HL-60 (cell line): ENCODE results near the gene SOBP.

Source experiments
- GABPA ChIP-seq: IDR thresholded peaks from 2 replicates; pipeline ENCODE4 v1.6.1; 2012; ENCODE audit warnings: low read depth
- POLR2AphosphoS5 ChIP-seq: IDR thresholded peaks from 2 replicates; pipeline ENCODE4 v1.6.1; 2012; ENCODE audit warnings: low read depth
- SPI1 ChIP-seq: IDR thresholded peaks from 2 replicates; pipeline ENCODE4 v1.6.1; 2012; ENCODE audit warnings: low read depth, mild to moderate bottlenecking, borderline replicate concordance
- TF ChIP-seq, protein P1 (sequence below): IDR thresholded peaks from one replicate; pipeline ENCODE4 v1.5.1; 2011; ENCODE audit warnings: low read length, control low read depth, inconsistent platforms; ENCODE audit not compliant: insufficient read depth

DNA sequence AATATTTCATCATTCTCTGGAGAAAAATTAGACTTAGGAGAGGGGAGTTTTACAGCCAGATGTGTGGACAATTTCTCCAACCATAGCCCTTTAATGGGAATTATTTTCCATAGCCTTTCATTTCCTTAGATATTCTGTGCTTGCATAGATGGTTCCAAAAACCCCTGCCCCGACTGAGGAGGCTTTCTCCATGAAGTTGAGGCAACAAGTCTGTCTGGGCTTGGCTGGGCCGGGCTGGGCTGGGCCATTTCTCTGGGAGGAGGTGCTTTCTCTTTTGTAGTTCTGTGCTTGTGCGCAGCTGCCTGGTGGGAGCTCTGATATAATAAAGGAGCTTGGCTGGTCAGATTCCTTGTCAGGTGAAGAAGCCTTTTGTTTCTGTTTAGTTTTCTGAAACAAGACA, 71.4 kb downstream of the SOBP start:
- TF ChIP-seq, protein P1, sequence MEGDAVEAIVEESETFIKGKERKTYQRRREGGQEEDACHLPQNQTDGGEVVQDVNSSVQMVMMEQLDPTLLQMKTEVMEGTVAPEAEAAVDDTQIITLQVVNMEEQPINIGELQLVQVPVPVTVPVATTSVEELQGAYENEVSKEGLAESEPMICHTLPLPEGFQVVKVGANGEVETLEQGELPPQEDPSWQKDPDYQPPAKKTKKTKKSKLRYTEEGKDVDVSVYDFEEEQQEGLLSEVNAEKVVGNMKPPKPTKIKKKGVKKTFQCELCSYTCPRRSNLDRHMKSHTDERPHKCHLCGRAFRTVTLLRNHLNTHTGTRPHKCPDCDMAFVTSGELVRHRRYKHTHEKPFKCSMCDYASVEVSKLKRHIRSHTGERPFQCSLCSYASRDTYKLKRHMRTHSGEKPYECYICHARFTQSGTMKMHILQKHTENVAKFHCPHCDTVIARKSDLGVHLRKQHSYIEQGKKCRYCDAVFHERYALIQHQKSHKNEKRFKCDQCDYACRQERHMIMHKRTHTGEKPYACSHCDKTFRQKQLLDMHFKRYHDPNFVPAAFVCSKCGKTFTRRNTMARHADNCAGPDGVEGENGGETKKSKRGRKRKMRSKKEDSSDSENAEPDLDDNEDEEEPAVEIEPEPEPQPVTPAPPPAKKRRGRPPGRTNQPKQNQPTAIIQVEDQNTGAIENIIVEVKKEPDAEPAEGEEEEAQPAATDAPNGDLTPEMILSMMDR, result no peak
- no peak for TF ChIP-seq POLR2AphosphoS5
- TF ChIP-seq GABPA, result no peak
- no peak for TF ChIP-seq SPI1
